Medulla oblongata (tissue), 1 donor: ENCODE measurements around the gene TSPAN14.
"Not testable (repeated sequence)": the region's sequence is repeated elsewhere in the genome, so short reads cannot be mapped to it uniquely, and the experiment has no call there.

Experiments
- DNase-seq: peaks from one replicate; pipeline ENCODE4 v3.0.0-alpha.2; 2015; ENCODE audit errors: extremely low spot score

The TSPAN14 gene, protein sequence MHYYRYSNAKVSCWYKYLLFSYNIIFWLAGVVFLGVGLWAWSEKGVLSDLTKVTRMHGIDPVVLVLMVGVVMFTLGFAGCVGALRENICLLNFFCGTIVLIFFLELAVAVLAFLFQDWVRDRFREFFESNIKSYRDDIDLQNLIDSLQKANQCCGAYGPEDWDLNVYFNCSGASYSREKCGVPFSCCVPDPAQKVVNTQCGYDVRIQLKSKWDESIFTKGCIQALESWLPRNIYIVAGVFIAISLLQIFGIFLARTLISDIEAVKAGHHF

DNA sequence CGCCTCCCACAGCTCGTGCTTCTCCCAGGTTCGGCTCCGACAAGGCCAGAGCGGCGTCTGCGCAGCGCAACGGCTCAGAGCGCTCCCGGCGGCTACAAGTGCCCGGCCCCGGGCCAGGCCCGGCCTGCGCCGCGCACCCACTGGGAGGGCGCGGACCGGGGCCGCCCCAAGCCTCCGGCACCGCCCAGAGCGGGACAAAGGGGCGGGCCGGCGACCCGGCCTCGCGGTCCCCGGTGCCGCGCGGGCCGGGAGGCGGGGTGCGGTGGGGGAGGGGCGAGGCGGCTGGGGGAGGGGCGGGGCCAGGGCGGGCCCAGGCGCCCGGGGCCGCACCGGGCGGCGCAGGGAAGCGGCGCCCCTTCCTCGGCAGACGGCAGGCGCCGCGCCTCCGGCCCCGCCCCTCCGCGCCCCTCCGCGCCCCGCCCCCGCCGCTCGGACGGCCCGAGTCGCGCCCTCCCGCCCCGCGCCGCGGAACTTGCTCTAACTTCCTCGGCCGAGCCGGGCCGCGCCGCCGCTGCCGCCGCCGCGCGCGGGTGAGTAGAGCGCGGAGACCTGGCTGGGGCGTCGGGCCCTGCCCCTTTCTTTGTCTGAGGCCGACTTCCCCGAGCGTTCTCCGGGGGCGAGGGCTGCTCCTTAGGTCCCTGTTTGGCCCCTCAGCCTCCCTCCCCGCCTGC lies at the start of gene TSPAN14:
Gene TSPAN14, plus strand, starts transcription at position 469 of the 671 bp plus-strand sequence. CDS start 34,924 bp downstream, outside the sequence.
- peak; percentile 83 for DNase-seq

DNA sequence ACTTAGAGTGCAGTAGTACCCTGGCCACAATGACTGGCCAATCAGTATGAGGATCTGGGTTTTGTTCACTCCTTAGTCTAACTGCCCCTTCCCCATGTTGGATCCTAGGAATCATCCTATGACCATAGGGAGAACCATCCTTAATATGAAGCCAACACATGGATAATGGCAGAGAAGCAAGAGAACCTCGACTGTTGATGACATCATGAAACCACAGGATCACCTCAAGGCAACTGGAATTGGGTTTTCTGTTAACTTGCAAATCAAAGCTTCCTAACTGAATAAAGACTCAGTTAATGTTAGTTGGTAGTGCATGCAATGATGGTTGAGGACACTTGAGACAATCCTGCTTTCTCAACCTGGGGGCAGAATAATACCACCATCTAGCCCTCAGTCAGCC lies 49.1 kb upstream of the TSPAN14 start:
- DNase-seq: no peak

DNA sequence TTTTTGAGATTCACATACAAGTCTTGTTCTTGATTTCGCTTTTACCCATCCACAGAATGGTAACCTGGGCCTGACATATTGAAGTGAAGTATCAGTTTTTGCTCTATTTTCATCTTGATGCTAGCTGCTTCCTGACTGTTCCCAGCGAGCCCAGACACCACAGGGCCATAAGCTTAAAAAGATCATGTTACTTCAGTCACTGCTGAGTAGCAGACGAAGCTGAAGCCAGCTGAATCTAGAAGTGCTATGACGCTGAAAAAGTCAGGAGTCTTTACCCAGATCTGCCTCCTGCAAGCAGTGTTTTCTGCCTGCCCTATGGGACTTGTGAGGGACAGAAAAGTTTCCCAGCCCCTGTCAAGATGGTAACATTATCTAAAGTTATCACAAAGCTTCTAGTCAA lies 48.5 kb upstream of the TSPAN14 start:
- DNase-seq: peak; percentile 54

DNA sequence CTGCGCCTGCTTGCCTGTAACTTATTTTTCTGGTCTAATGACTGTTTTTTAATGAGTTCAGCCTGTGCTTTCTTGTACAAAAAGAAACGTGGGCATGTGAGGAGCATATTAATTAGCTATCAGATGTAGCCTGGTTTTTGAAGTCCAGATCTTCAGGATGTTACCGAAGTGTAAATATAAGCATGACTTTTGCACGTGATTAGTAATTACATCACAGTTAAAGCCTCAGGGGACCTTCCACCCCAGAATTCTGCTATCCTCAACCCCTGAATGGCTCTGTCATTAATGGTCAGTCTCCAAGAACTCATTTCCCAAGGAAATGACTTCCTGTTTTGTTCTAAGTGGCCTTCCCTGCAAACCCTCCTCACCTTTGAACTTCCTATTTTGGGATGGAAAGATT lies 47.9 kb upstream of the TSPAN14 start:
- peak; percentile 61 for DNase-seq

DNA sequence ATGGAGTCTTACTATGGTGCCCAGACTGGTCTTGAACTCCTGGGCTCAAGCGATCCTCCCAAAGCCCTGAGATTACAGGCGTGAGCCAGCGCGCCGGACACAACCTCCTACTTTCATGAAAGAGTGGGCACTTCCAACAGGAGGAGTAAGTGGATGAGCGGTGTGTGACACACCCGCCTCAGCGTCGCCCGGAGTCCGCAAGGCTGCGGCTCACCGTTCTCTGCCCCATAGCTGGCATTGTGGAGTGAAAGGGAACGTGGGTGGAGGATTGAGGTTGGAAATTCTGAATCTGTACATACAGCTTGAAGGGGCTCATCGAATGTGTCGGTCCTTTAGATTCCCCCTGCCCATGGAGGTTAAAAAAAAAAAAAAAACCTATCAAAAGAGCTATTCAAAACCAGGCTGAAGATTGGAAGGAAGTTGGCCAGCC lies 46.3 kb upstream of the TSPAN14 start:
- DNase-seq: peak; percentile 44

DNA sequence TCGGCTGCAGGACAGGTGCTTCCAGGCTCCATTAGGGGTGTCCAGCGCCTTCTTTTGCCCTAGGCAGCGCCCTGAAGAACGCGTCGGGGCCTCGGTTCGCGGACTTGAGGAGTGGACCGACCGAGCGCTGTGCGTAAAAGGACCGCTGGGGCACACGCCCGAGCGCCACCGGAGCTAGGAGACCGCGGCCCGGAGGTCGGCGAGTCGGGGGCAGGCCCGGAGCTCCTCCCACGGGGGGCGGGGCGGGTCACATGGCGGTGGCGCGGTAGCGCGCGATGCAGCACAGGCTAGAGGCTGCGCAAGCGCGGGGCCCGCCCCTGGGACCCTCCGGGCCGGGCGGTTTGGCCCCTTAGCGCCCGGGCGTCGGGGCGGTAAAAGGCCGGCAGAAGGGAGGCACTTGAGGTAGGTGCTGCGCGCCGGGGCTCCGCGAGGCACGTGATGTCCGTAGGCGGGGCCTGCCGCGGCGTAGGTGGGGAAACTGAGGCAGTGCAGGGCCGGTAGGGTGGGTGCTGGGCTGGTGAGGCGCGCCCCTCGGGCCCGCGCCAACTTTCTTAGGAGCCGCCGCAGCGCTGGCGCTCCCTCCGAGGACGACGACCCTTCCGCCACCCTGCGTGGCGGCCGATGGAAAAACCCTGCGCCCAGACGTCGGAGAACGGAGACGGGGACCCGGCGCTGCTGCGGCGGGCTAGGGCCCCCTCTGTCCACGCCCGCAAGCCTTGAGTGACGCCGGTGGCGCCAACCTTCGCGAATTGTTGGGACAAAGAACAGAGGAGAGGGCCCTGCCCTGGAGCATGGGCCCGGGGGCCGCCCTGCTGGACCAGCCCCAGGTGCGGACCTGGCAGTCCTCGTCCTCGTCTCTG lies 45.6 kb upstream of the TSPAN14 start, which contains the start of gene PRXL2A:
Gene PRXL2A, plus strand, starts transcription at position 310 of the 860 bp plus-strand sequence. CDS start 11,917 bp downstream, outside the sequence.
- peak; percentile 85 for DNase-seq

DNA sequence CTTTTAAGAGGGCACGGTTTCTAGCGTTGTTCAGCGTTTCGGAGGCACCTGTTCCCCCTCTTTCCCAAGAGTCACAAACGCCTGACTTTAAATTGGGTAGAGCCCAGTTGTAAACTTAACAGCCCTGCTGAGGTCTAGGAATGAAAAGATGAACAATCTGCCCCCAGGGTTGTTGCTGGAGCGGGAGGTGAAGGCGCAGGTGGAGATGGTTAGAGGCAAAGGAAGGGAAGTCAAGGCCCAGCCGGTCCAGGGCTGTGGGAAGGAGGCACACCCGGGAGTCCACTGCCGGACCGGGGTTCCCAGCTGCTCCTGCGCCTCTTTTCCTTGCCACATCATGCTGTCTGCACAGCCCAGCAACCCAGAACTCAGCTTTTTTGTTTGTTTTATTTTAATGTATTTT lies 45.0 kb upstream of the TSPAN14 start:
- no peak for DNase-seq

DNA sequence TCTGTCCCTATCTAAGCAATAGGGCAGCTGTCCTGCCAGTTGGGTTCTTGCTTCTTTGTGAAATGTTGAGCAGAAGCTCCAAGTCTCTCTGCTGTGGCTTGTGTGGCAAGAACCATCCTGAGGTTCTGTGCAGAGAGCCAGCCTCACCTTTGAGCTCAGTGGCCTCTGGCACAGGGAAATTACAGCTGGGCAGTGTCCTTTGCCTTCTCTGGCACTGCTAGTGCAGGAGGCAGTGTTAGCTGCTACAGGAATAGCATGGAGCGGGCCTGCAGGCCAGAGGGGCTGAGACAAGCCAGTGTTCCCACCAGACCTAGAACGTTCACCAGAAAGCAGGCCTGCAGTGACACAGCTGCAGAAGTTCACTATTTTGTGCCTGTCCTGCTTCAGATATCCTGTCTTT lies 44.0 kb upstream of the TSPAN14 start:
- DNase-seq: no peak

DNA sequence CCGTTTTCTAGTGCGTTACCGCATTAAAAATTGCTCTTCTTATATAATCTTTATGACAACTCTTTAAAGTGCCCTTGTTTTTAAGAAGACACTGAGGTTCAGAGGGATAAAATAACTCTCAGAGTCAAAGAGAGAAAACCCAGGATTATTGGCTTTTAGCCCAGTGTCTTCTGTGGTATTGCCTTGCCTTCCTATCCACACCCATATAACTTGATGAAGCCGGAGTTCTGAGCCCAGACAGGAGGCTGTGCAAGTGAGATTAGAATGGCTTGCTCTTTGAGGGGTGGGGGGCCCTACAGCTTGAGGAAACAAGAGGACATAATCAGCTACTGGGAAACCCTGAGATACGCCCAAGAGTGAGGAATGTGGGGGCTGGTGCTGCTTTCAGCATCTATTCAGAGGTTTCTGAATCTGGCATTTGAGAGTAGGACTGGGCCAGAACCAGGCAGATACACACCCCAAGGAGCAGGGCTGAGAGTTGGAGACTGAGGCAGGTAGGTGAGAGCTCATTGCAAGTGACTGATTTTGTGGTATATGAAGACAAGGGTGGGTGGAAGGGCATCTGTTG lies 43.4 kb upstream of the TSPAN14 start:
- DNase-seq: no peak

DNA sequence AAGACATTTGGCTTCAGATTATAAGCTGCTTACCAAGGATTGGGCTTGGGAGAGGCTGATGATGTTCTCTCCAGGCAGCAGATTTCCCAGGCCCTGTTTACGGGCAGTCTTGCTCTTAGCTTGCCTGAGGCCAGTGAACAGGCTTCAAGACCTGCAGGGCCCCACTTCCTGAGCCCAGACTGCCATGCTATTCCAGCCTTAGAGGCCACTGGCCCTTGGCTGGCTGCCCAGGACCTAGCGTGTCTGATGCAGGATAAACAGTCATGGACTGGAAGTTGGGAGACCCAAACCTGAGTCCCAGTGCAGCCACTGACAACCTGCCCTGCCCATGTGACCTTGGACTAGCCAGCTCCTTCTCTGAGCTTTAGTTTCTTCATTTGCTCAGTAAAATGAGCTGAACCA lies 42.8 kb upstream of the TSPAN14 start:
- DNase-seq: no peak

DNA sequence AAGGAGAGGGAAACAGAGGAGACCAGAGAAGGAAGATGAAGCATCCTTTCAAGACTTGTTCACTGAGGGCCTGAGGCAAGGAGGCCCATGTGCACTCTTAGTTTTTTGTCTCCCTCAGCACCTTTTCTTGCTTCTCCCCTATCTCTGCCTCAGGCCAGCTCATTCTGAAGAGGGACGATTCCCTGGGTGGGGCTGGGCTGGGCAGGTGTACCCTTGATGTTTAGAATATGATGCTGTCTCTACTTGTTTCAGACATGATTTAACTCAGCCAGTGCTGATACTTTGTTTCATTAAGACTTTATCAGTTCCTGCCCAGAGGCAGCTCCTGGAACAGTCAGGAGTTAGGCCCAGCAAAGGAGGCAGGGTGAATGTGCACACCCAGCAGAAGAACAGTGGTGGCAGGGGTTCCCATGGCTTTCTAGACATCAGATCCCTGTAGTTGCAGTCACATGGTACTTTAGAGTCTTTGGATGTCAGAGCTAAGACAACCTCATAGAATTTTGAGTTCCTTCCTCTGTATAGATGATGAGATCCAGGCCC lies 42.4 kb upstream of the TSPAN14 start:
- DNase-seq: no peak

DNA sequence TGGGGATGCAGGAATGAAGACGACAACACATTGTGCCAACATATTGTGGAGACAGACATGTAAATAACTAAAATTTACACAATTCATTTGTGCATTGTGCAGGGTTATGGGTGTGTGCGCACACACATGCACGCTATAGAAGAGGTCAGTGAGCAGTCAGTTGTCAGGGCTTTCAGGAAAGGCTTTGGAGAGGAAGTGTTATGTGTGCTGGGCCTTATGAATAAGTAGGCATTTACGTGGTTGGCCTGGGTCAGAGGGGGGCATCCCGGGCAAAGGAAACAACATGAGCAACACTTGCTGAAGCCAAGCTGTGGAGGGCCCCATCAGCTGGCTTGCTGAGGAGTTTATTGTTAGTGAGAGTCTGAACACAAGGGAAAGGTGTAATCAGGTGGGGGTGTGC lies 41.6 kb upstream of the TSPAN14 start:
- DNase-seq: no peak

DNA sequence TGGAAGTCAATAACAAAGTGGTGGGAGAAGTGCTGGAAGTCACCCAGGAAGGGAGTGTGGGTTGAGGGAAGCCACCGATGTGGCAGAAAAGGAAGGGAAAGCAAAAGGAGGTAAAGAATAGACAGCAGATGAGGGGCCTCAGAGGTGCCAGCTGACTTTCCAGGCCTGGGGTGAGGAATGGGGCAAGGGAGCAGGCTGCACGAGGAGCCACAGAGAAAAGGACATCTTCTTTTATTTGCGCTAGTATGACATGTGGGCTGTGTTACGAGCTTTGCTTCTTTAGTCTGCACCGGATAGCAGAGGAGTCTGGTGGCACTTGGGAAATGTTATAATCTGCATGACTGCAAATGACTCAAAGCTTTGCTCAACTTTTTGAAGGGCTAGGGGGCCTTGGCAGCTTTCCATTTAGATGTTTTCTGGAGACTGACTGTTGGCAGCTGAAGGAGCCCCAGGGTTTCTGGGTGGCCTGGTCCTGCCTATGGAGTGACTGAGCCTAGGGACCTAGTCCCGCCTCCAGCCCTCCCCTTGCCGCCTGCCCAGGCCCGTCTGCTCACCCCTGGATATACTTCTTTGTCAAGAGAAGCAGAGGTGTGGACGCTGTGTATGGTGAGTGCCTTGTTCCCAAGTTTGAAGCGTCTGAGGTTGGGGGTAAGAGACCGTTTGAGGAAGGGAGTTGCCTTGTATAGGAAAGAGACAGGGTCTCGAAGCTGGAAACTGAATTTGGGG lies 40.7 kb upstream of the TSPAN14 start:
- DNase-seq: no peak

DNA sequence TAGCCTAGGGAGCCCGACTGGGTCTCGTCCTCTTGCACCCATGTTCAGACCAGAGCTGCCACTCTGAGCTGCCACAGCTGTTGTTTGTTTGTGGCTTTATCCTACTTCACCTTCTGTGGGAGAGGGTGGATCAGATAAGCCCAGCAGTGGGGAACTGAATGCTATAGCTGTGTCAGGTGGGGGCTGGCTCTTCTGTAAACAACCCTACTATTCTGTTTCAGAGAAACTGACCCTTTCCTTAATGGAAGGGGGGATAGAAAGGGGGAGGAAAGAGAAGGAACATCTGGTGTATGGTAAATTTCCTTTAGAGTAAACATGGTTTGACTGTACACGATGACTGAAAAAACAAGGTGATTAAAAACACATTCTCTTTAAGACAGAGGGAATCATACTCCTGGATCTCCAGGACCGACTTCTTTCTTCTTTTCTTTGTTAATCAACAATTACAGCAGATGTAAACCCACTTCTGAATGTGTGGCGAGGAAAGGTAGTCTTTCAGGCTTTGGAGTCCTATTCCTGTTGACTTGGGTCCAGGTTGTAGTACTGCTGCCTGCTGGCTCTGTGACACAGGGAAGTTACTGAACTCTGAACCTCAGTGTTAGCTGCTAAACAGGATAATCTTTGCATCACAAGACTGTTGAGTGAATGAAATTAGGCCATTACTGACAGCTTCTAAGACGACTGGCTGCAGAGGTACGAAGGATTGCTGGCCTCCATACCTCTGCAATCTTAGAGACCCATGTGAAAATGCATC lies 39.8 kb upstream of the TSPAN14 start:
- DNase-seq: no peak

DNA sequence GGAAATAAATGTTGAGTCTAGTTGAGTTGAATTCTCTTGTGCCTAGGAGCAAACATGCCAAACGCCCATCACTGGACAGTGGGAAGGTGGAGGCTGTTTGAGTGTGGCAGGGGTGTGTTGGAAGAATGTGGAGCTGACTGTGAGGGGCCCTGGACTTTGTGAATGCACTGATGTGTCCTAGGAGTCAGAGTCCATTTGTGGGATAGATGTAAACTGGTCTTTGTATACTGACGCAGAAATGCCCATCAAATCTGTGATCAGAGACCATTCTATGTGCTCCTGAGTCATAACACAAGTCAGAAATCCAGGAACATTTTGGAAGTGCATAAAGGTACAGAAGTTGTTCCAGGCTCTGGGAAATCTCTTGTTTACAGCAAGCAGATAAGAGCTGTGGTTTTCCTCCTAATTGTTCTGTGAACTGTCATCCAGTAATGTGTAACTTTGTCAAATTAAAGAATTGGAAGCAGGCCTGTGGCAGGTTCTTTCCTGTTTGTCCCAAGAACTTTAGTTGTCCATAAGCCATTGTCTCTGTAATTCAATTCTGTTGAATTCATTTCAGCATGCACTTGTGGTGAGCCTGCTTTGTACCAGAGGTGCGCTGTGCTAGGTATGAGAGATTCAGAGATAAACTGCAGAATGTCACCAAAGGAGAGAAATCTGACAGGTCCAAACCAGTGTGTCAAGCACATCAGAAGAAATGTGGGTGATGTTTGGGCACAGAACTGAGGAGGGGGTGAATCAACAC lies 38.2 kb upstream of the TSPAN14 start:
- DNase-seq: no peak

DNA sequence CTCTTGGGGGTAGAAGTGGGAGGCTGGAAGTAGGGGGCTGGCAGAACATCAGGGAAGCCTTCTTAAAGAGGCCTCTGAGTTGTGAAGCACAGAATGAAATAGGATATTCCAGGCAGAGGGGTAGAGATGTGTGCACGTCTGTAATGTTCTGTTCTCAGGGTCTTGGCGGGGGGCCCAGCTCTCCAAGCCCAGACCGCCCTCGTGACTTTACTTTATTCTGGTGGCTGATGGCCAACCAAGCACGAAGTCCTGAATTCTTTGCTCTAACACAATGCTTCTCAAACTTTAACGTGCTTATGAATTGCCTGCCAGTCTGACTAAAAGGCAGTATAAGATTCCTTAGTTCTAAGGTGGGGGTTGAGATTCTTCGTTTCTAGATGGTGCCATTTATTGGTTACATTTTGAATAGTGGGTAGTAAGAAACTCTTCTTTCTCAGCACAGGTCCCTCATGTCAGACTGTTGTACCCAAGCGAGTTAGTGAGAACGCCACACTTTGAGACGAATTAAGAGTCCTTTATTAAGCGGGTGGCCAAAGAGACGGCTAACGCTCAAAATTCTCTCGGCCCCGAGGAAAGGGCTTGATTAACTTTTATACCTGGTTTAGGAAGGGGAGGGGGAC lies 37.5 kb upstream of the TSPAN14 start:
- peak; percentile 55 for DNase-seq

DNA sequence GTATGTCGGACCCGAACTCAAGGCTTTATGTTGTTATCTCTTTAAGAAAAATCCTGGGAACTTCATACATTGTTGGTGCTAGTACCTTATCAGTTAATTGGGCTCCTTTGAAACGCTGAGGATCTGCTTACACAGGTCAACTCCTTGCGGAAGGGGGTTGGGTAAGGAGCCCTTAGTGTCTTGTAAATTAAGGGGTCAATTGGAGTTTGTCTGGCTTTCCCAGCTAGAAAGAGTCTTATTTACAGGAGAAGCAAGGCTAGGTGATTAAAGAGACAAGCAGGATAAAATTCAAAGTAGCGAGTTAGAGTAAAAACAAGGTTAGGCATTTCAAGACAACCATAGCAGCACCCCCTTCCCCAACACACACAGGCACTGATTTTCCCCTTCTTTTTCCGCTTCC lies 36.9 kb upstream of the TSPAN14 start:
- DNase-seq: not testable (repeated sequence)

DNA sequence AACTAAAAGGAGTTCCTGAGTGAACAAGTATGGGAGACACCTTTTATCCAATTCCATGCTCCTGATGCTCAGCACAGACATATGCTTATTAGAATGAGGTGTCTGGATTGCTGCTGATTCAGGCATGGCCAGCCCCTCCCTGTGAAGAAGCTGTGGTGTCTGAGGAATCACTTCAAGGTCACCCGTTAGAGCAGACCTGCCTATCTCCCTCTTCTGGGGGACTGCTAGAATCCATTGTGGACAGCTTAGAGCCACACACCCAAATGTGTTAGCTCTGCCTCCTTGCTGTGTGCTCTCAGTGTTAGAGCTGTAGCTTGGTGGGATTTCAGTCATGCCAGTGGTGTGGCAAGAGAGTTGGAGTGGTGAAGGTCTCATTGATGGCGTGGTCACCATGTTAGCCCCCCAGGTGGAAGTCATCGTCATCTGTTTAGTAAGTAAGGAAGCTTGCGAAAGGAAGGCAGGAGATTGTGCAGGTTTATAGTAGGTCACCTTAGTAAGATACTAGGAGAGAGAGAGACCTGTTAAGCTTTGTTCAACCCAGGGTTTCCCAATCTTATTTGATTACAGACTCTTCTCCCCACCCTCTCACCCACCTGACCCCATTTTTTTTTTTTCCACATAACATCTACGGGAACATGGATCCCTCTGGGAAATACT lies 32.9 kb upstream of the TSPAN14 start:
- no peak for DNase-seq
